ENCODE data around the gene LTB4R2.
A peak's percentile ranks its signal among the peaks of the same experiment; 100 is the strongest.

LTB4R2 gene, protein sequence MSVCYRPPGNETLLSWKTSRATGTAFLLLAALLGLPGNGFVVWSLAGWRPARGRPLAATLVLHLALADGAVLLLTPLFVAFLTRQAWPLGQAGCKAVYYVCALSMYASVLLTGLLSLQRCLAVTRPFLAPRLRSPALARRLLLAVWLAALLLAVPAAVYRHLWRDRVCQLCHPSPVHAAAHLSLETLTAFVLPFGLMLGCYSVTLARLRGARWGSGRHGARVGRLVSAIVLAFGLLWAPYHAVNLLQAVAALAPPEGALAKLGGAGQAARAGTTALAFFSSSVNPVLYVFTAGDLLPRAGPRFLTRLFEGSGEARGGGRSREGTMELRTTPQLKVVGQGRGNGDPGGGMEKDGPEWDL

DNA sequence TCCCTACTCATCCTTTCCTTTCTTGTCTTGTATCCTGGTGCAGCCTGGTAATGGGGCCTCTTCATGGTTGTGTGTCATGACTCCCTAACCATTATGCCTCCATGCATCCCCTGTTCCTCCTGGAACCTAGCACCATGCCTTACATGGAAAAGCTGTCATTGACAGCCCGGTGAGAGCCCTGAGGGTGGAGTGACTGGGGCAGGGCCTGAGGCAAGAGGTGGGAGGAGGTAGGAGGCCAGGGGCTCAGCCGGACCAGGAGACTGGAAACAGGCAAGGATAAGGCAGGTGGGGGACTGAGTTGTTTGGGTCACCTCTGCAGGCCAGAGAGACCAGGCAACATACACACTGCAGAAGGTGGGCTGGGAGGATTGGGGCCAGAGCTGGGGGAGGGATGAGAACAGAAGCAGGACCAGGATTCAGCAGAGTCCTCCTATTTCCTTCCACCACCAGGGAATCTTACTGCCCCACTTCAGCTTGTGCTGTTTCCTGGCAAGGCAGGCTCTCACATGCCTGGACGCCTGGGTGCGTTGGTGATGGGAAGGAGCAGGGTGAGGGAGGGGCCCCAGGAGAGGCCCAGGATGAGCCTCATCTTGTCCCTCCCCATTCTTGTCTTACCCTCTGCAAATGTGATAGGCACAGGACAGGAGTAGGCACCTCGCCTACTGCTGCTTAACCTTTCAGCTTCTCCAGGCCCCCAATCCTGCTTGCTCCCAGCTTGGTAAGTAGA is at the start of gene LTB4R2:
LTB4R2 (plus strand) TSS at position 603 of the 727 bp plus-strand sequence. CDS start 525 bp downstream, outside the sequence.
- no peak for DNase-seq

DNA sequence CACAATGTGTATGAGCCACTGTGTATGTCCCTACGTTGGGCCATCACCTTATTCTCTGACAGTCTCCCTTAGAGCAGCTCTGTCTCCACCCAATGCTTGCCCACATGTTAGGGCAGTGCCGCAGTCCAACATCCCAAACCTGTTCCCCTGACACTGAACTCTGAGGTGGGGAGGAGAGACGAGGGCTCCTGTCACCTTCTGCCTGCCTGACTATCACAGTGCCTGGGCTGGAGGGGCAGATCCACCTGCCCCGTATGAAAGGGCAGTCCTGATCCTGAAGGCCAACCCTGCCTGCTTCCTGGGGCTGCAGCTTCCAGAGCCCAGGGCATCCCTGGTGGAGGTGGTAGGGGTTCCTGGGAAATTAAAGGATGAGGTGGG is 49.2 kb upstream of the LTB4R2 start:
- no peak for DNase-seq

DNA sequence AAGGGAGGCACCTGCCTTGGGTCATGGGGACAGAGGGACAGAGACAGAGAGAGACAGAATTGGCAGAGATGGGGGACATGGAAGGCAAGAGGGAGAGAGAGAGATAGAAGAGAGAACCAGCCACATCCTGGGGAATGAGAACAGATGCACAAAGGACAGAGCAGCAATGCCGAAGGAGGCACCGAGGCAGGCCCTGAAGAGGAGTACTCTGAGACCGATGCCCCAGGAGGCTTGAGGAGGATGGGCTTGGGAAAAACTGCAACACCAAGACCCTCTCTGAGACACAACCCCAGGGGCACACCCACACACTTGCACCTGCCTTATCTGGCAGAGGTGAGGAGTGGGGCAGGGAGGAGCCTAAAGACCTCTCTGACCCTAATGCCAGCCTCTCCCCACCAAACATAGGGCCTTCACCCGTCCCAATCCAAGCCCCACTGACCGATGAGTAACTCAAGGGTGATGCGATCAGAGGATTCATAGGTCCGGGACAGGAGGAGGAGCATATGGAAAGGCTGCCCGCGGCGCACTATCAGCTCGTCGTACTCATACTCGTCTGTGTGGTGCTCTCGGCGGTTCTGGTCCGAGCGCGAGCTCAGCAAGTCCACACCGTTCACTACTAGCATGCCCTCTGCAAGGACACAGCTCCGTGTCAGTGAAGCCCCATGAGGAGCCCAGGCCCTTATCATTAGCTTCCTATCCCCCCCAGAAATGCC is 48.5 kb upstream of the LTB4R2 start:
- DNase-seq, result no peak

DNA sequence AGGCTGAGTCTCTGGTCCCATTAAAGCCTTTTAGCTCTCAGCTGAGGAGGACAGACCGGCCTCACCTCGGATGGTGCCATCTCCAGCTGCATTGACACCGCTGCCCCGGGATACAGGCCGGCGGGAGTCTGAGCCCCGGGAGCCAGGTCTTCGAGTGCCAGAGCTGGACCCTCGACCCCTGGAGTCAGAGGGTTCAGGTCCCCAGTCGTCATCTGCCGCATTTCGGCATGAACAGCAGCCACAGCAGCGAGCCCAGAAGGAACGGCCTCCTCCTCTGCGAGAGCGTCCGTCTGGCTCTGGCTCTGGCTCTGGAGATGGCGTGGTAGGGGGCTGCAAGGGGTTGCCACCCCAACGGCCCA is 48.0 kb upstream of the LTB4R2 start:
- DNase-seq, result no peak

DNA sequence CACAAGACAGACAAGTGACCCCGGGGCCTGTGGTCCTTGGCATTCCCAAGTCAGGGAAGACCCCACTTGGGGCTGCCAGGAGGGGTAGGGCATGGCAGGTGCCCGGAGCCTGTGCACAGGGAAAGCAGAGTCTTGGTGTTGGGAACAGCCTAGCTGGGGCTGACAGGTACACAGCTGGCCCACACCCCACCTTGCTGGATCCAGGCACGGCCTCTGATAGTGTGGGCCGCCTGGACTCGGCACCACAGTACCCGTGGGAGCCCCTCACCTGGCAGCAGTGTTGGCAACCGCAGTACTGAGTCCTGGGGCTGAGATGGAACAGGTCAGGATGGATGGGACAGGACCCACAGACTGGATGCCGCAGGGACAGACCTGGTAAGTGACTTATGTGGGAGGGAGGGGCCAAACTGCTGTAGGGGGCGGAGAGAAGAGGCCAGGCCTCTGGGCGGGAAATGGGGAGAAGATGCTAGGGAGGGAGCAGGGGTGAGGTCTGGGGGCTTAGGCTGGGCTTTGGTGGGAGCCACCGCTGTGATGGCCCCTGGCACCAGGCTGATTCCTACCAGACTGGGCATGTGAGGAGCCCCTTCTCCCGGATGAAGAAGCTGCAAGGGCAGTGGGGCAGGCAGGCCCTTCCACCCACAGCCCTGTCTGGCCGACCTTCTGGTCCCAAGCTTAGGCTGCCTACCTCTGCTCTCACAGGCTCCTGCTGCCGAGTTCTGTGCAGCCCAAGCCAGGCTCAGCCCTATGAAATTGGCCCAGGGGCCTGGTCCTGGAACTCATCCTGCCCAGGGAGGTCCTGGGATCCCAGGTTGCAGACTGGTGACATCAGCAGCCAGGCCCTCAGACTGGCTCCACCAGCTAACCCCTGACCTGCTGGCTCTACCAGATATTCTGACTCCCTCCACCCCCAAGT is 46.9 kb upstream of the LTB4R2 start, which contains the start of gene TGM1:
TGM1 (minus strand) TSS at position 357 of the 913 bp plus-strand sequence. CDS start 825 bp downstream, outside the sequence.
- DNase-seq, result no peak

DNA sequence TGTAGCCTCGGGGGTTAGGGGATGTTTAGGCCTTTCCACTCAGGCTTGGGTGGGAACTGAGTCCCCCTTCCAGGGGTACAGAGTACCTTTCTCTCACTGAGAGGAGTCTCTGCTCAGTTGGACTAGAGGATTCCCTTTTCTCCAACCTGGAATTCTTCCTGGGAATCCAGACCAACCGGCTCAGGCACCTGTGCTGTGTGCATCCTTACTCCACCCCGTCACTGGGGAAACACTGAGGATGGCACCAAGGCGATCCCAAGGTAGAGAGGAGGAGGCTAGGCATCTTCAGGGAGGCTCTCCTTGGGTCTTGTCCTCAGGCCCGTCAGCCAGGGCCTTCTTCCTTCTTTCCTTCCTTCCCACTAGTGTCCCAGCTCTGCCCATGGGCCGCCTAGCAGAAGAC is 46.1 kb upstream of the LTB4R2 start:
- no peak for DNase-seq

DNA sequence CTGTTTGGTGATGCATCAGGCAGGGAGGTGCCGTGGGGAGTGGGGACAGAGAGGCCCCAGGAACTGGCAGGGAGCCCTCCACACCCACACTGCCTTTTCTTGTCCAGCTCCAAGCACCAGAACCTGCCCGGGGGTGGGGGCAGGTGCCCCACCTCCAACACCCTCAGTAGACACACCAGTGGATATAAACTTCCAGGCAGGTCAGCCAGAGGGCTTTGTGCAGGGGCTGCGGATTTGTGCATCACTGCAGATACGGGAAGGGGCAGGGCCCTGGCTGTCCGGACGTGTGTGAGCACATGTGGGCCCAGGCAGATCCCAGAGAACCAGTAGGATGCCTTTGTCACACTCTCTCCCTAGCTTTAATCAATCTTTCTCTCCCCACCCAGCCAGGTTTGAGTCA is 45.6 kb upstream of the LTB4R2 start:
- DNase-seq, result no peak

DNA sequence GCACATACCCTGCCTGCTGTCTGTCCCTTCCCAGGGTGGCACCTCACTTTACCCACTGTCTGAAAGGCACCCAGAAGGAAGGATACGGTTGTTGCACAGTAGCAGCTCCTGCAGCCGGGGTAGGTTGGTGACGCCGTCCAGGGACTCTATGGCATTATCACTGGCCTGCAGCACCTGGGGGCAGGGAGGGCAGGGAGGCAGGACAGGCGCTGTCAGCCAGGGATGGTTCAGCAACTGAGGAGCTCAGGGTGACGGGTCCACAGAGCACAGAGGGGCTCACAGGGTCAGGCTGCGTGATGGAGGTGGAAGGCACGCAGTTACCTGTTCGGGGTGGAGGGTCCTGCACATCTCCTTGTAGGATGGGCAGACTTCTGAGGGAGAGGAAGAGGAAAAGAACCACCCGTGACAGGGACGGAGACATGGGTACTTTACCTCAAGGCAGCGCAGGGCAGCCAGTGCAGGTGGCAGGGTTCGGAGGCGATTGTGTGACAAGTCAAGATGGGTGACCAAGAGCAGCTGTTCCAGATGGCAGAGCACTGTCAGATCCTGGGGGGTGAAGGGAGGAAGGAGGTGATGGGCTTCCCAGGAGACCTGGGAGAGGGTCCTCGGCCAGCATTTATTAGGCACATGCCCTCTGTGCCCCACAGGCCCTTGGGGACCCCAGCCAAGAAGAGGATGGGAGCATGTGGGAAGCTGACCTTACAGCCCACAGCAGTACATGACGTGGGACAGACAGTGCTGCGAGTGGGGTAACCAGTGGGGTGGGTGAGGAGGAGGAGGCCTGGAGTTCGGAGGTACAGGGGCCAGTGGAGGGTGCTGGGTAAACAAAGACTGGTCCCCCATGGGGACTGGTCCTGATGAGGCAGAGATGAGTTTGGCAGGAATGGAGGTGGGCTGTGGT is 43.3 kb upstream of the LTB4R2 start:
- no peak for DNase-seq

DNA sequence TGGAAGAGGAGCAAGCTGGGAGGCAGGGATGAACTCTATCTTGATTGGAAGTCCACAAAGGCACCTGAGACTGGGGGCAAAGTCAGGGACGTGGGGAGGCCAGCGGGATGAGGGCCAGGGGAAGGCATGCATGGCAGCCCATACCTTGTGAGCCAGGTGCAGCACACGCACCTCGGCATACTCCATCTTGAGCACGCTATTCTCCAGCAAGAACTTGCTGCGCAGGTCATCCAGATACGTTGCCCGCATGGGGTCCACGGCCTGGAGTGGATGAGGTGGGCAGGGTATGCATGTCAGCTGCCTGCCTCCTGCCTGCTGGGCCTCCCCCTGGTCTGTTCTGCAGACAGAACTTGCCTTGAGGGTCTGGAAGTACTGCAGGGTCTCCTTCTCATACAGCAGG is 42.4 kb upstream of the LTB4R2 start:
- no peak for DNase-seq

DNA sequence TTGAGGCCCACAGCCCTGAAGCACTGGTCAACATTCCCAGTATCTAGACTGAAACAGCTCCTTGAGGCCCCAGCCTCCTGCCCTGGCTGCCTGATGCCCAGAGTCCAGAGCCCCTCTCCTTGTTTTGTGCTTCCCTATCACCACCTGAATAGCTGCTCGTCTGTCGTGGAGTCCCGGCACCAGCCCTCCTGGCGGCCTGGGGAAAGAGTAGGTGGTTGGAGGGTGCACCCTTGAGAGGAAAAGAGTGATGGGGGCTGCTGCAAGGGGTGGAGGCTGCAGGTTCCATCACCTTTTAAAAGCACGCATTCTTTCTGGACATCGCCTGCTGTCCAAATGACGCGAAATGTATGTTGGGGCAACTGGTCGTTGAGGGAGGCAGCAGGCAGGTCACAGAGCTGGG is 41.7 kb upstream of the LTB4R2 start:
- DNase-seq, result no peak

DNA sequence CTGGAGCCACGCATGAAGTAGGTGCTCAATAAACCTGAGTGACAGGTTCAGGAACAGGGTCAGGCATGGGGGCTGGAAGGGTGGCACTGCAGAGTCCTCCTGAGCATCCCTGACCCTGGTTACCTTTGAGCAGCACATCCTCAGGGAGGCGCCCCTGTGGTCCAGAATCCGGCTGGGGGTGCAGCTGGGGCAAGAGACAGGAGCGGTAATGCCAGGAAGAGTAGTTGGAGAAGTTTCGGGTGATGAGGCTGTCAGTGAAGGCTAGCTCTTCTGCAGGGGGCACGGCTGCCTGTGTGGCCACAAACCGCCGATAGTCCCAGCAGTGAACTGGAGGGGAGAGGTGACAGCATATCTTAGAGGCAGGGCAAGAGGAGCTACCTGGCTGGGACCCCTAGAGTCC is 40.6 kb upstream of the LTB4R2 start:
- DNase-seq, result no peak

DNA sequence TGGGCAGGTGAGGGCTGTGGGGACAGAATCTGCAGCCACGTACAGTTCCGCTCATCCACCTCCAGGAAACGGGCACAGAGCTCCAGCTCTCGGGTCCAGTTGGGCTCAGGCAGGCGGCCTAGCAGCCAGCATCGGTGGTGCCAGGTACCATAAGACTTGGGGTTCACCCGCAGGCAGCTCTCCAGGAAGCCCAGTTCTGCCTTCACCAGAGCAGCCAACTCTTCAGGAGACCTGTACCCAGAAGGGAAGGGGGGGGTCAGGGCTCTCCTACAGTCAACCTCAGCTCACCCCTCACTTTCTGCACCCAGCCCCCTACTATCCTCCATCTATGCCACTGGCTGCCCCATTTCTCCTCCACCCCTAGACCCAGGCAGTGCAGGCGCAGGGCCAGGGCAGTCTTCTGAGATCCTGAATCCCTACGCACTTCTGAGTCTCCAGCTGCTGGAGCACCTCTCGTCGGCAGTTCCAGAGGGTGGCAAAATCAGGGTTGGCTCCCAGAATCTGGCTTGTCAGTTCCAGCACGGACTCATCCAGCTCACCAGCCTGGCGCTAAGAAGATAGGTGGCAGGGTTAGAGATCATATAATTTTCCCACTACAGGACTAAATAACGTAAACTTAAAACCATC is 39.9 kb upstream of the LTB4R2 start:
- no peak for DNase-seq

DNA sequence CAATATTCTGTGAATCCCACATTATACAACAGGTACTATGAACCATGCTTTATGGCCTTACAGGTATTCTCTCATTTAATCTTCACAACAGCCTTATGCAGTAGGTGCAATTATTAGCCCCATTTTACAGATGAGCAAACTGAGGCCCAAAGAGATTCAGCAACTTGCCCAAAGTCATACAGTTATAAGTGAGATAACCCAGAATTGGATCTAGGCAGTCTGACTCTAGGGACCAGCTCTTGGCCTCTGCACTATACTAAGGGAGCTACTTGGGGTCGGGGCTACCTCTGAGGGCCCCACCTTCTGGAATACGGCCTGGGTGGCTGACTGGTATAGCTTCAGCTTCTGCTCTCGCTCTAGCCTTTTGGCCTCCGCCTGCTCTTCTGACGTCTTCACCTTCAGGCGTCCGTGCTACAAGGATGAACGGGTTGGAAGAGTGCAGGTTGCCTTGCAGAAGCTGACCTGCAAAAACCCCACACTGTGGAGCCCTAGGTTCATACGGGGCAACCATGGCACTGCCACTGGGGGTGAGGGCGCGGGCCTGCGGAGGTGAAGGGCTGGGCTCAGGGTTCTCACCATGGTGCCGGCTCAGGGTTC is 39.3 kb upstream of the LTB4R2 start:
- DNase-seq, result no peak

DNA sequence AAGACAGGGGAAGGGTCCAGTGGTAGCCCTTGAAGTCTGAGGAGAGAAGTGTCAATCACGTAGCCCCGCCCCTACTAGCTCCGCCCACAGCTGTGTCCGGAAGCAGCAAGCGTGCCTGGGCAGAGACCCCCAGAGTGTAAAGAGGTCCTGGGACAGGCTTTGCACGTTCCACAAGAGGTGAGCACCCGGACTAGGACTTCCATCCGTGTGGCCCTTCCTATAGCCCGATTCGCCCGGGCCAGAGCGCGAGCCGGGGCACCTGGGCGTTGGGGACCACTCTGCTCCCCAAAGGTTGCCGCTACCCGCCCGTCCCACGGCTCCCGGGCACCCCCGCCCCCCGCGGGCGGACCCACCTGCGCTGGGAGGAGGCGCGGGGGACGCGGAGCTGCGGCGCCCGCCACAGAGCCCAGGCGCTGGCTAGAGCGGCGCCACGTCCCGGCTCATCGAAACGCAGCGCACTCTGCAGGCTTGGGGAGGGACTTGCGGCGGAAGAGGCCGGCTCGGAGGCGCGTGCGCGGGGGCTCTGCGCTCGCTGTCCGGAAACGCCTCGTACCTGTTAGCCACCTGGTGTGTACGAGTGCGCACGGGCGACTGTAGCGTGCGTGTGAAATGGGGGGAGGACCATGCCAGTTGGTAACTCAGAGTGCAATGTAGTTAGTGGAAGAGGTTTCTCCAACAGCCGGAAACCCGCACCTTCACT is 38.7 kb upstream of the LTB4R2 start, which contains the start of gene RABGGTA:
RABGGTA (minus strand) TSS at position 464 of the 700 bp plus-strand sequence. CDS start 482 bp downstream, outside the sequence.
- peak; percentile 90 to 95 for DNase-seq

DNA sequence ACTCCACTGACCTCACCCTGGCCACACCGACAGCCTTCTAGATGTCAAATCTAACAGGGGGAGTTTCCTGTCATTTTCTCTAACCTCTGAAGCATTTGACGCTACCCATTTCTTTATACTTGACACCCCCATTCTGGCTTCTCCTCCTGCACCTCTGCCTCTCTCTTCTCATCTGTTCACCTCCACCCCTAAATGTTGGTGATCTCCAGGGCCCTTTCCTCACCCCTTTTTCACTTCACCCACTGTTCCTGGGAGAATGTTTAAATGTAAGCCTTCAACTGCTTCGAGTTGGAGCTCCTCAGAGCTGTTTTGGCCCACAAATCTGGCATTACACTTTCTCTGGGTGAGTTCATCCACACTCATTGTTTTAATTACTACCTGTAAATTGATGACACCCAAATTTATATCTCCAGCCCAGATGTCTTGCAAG is 38.1 kb upstream of the LTB4R2 start:
- DNase-seq, result no peak

DNA sequence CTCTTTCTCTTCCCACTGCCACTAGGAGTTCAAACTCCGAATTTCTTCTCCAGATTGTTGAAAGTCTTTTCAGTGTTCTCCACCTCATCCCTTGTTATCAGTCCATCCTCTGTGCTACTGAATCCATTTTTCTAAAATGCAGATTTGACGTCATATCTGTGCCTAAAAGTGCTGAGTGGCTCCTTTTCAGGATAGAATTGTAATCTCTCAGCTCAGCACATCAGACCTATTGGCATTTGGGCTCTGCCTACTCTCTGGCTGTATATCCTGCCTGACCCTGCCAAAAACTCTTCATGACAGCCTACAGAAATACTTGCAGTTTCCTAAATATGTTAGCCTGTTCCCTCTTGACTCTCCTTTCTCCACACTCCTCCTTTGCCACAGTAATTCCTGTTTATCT is 37.5 kb upstream of the LTB4R2 start:
- DNase-seq, result no peak

DNA sequence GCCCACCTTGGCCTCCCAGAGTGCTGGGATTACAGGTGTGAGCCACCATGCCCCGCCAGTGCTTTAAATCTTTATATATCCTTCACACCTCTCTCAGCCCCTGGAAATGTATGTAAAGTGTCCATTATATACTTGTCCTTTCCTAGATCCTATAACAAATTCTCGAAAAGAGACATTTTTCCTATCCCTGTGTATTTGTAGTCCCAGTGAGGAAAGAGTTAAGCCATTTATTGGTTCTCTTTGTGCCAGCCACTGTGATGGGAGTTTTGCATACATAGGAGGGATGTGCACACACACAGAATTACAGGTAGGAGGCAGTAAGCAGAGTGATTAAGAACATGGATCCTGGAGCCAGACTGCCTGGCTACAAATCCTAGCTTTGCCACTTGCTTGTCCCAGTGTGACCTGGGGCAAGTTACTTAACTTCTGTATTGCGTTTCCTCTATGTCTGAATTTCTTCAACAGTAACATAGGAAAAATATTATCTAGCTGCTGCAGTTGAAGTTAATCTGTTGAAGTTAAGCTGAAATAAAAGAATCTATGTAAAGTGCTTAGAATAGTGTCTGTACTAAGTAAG is 36.4 kb upstream of the LTB4R2 start:
- no peak for DNase-seq

DNA sequence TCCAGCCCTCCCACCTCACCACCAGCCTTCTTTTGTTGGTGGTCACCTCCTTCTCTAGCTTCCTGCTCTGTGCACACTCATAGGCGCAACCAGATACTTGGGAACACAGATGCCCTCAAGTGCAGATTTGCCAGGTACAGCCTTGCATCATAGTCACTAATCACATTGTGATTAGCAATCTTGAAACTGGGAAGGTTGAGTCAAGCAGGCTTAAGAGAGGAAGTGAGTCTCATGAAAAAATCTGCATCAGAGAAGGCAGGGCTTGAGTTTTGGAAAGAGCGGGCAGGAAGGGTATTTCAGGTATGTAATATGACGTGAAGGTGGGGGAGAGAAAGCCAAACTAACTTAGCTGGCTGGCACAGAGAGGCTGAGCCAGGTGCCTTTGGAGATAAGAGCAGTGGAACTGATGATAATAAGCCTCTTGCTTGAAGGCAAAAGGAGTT is 35.8 kb upstream of the LTB4R2 start:
- no peak for DNase-seq

DNA sequence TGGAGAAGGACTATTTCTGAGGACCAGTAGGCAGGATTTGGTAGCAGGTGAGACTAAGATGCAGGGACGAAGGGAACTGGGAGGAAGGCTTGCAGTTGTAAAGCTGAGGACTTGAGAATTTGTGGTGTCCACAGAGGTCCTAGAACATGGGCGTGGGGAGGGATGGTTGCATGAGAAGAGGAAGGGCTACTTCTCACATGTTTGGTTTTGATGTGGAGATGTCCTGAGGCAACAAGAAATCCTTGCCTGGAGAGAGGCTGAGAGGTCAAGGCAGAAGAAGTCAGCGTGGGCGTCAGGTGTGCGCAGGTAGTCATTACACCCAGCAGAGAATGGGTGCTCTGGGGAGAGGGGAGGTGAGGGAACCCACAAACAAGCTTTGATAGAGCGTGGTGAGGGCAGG is 32.9 kb upstream of the LTB4R2 start:
- no peak for DNase-seq
